NCI-H446 treated with DMSO at 0.1 percent for 48 hours (cell line): ENCODE results near the gene SLC44A2.
A peak's percentile ranks its signal among the peaks of the same experiment; 100 is the strongest.

Experiments used
- DNase-seq: peaks from one replicate; lab custom pipeline; 2025; lab: John Stamatoyannopoulos, UW

The SLC44A2 gene

DNA sequence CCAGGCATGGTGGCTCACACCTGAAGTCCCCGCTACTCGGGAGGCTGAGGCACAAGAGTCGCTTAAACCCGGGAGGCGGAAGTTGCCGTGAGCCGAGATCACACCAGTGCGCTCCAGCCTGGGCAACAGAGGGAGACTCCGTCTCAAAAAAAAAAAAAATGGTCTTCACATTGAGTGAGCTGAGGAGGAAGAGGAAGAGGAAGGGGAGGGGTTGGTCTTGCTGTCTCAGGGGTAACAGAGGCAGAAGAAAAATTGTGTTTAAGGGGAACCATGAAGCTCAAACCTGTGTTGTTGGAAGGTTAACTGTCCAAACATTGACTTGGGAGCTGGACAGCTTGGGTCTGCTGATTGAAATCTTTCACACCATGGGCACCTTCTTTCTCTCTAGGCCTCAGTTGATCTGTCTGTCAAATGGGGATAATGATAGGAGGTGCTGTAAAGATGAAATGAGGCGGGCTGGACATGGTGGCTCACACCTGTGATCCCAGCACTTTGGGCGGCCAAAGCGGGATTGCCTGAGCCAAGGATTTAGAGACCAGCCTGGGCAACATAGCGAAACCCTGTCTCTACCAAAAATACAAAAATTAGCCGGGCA is 9.8 kb upstream of the SLC44A2 start:
- DNase-seq: no peak

DNA sequence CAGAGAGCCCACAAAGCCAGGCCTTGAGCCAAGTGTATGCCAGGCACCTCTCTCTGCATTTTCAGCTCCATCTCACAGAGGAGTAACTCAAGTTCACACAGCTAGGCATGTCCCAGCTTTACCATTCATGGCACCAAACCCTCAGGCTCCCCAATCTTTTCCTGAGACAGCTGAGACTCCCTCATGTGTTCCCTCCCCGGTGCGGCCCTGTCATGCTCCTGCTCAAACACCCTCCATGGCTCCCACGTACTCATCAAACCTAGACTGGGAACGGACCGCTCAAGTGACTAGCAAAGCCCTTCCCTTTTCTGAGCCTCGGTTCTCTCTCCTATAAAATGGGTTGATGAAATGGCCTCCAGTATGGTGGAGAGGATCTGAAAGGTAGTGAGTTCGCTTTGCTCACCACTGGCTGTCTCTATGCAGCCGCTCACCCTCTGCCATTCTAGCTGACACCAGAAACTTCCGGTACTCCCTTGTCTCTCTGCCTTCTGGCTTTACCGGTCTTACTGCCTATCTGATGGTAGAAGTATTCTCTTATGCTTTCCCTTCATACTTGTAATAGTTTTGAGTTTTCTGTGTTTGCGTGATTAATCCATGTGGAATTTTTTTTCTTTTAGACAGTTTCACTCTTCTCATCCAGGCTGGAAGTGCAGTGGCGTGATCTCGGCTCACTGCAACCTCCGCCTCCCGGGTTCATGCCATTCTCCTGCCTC is 7.8 kb upstream of the SLC44A2 start:
- no peak for DNase-seq

DNA sequence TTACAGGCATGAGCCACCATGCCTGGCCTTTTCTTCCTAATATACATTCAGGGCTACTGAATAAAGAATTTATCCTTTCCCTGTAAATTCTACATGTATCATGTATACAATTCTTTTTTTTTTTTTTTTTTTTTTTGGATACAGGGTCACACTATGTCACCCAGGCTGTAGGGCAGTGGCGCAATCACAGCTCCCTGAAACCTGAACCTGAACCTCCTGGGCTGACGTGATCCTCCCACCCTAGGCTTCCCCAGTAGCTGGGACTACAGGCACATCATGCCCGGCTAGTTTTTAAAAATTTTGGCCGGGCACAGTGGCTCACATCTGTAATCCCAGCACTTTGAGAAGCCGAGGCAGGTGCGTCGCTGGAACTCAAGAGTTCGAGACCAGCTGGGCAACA is 6.5 kb upstream of the SLC44A2 start:
- no peak for DNase-seq

DNA sequence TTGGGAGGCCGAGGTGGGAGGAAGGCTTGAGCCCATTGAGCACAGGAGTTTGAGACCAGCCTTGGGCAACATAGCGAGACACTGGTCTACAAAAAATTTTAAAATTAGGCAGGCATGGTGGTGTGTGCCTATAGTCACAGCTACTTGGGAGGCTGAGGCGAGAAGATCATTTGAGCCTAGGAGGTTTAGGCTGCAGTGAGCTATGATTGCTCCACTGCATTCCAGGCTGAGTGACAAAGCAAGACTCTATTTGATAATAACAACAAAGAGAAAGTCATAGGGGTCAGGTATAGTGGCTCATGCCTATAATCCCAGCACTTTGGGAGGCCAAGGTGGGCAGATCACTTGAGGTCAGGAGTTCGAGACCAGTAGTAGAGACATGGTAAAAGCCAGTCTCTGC is 4.6 kb upstream of the SLC44A2 start:
- DNase-seq: no peak

DNA sequence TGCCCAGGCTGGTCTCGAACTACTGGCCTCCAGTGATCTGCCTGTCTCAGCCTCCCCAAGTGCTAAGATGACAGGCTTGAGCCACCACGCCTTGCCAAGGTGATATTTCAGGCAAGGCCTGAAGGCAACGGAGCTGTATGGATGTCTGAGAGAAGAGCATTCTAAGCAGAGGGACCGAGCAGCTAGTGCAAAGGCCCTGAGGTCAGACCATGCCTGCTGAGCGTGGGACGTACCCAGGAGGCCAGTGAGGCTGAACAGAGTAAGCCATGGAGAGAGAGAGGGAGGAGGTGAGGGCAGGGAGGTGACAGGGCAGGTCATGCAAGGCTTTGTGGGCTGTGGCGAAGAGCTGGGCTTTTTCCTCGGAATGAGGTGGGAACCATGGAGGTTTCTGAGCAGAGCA is 3.4 kb upstream of the SLC44A2 start:
- DNase-seq: no peak

DNA sequence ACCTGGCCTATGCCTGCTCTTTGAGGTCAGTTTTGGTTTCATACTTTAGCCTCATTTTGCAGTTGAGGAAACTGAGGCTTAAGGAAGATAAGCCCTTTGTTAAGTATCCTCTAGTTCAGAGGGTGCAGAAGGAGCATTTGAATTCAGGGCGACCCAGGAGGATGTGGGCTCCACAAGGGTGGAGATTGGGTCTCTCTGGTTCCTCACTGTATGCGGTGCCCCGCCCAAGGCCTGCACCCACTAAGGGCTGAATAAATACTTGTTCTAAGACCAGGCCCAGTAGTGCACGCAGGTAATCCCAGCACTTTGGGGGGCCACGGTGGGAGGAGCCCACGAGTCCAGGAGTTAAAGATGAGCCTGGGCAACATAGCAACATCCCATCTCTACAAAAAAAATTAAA is 768 bp upstream of the SLC44A2 start:
- no peak for DNase-seq

DNA sequence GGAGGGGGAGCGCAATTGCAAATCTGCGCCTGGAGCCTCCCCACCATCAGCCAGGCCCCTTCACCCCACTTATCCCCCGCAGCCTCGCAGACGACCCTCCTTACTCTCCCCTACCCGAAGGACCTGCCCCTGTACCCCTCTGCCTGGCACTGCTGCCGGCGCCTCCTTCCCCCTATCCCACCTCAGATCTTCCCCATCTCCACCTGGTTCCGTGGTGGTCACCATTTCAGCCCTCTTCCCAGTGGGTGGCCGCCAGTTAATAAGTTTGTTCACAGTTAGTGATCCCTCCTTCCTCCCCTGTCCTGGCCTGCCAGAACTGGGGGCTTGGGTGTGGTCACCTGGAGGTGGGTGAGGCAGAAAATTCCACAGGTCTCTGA is 397 bp downstream of the SLC44A2 start:
- no peak for DNase-seq

DNA sequence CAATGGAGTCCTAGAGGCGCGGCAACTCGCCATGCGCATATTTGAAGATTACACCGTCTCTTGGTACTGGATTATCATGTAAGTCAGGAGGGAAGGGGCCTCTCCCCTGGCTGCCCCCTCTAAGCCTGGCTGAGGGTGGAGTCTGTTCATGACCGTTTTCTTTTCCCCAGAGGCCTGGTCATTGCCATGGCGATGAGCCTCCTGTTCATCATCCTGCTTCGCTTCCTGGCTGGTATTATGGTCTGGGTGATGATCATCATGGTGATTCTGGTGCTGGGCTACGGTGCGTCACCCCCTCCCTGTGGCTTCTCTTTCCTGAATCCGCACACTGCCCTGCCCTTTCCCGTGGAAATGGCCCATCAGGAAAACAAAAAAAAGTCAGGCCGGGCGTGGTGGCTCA is 6.5 kb downstream of the SLC44A2 start:
- no peak for DNase-seq

DNA sequence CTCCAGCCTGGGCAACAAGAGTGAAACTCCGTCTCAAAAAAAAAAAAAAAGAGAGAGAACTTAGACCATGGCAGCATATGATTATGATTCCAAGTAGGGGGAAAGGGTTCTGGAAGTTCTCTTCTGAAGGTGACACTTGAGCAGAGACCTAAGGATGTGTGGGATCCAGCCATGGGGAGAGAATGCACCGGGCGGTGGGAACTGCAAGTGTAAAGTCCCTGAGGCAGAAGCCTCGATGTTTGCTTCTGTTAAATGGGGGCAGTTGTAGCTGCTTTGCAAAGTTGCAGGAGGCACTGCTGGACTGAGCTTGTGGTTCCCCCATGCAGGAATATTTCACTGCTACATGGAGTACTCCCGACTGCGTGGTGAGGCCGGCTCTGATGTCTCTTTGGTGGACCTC is 9.1 kb downstream of the SLC44A2 start:
- no peak for DNase-seq

DNA sequence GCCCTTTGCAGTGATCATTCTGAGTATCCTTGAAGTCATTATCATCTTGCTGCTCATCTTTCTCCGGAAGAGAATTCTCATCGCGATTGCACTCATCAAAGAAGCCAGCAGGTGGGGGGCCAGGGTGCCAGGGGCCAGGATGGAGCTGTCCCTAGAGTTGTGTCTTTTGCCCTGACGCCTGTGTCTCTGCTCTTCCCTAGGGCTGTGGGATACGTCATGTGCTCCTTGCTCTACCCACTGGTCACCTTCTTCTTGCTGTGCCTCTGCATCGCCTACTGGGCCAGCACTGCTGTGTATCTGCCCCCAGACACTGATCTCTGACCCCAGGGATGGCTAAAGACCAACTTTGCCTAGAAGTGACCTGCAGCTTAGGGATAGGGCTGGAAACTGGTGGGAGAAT is 9.6 kb downstream of the SLC44A2 start:
- no peak for DNase-seq

DNA sequence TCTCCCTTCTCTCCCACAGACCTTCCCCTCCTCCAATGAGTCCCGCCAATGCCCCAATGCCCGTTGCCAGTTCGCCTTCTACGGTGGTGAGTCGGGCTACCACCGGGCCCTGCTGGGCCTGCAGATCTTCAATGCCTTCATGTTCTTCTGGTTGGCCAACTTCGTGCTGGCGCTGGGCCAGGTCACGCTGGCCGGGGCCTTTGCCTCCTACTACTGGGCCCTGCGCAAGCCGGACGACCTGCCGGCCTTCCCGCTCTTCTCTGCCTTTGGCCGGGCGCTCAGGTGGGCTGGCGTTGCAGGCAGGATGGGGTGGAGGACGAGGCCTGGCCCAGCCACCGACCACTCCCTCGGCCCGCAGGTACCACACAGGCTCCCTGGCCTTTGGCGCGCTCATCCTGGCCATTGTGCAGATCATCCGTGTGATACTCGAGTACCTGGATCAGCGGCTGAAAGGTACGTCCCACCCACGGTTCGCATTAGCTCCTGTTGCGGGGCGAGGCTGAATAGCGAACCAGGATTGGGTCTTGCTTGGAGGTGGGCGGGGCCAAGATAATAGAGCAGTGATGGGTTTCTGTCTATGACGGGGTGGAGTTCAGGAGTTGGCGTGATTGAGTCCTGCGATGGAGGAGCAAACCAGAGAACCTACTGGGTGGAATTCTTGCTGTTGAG is 11.1 kb downstream of the SLC44A2 start:
- DNase-seq: no peak

DNA sequence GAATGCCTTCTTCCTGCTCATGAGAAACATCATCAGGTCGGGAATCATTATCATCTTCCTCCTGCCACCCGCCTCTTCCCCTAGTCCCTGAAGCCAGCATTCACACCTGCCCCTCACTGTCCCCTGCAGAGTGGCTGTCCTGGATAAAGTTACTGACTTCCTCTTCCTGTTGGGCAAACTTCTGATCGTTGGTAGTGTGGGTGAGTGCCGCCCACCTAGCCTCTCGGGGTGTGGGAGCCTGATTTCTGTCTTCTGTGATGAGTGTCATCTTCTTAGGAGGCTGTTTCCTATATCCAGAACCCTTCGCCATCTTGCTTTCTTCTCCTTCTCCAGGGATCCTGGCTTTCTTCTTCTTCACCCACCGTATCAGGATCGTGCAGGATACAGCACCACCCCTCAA is 12.5 kb downstream of the SLC44A2 start:
- no peak for DNase-seq

DNA sequence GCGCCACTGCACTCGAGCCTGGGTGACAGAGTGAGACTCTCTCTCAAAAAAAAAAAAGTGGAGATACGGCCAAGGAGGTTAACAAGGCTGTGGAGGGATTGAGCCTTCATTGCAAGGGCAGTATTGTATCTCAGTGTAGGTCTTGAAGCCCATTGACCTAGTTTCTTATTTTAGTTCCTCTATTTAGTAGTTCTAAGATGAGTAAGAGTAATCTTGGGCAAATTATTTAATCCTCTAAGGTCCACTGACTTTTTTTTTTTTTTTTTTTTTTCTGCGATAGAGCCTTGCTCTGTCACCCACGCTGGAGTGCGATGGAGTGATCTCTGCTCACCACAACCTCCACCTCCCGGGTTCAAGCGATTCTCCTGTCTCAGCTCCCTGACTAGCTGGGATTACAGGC is 14.5 kb downstream of the SLC44A2 start:
- DNase-seq: no peak

DNA sequence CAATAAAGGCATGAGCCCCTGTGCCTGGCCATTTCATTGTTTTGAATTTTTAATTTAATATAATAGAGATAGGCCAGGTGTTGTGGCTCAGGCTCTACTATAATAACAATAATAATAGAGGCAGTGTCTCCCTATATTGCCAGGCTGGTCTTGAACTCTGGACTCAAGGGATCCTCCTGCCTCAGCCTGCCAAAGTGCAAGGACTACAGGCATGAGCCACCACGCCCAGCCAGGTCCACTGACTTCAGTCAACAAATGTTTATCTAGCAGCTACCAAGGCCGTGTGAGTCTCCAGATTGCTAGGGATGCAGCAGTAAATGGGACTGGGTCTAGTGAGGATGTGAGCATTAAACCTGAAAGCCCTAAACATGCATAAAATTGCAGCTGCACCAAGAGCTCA is 15.0 kb downstream of the SLC44A2 start:
- DNase-seq: no peak

DNA sequence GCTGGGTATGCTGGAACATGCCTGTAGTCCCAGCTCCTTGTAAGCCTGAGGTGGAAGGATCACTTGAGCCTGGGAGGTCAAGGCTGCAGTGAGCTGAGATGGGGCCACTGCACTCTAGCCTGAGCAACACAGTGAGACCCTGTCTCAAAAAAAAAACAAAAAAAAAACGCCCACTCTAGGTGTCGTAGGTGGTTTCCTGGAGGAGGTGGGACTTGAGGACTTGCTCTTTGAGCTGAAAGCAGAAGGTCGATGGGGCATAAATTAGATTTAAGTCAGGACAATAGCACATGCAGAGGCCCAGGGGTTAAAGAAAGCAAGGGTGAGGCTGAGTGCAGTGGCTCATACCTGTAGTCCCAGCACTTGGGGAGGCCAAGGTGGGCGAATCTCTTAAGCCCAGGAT is 15.9 kb downstream of the SLC44A2 start:
- DNase-seq: no peak

DNA sequence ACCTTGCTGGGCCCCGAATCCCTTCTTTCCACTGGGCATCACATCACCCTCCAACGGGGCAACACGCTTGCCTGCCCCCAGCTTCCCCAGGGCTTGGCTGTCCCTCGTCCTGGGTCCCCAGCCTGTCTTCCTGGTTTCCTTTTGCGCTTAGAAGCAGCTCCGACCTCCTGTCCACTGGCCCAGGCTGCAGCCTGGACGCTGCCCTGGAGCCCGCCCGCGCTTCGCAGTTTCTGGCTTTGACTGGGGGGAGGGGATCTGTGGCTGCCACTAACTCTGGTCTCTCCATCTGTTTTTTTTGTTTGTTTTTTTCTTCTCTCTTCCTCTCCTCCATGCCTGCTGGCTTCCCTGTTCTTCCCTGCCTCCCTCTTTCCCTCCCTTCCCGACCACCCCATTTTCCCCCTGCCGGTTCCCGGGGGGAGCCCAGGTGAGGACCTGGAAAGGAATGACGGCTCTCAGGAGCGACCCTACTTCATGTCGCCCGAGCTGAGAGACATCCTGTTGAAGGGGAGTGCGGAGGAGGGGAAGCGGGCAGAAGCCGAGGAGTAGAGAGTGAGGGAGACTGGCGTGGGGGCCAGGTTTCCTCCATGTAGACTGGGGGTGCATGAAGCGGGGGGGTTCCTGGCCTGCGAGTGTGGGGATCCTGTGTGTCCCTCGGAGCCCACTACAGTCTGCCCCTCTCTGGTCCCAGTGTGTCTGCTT is 17.3 kb downstream of the SLC44A2 start:
- DNase-seq: no peak

DNA sequence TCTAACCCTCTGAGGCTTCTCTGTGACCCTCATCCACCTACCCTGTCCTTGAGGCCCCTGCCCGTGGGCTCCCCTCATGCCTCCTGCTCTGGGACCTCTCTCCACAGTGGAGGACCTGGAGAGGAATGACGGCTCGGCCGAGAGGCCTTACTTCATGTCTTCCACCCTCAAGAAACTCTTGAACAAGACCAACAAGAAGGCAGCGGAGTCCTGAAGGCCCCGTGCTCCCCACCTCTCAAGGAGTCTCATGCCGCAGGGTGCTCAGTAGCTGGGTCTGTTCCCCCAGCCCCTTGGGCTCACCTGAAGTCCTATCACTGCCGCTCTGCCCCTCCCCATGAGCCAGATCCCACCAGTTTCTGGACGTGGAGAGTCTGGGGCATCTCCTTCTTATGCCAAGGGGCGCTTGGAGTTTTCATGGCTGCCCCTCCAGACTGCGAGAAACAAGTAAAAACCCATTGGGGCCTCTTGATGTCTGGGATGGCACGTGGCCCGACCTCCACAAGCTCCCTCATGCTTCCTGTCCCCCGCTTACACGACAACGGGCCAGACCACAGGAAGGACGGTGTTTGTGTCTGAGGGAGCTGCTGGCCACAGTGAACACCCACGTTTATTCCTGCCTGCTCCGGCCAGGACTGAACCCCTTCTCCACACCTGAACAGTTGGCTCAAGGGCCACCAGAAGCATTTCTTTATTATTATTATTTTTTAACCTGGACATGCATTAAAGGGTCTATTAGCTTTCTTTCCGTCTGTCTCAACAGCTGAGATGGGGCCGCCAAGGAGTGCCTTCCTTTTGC is 18.0 kb downstream of the SLC44A2 start:
- DNase-seq: no peak

DNA sequence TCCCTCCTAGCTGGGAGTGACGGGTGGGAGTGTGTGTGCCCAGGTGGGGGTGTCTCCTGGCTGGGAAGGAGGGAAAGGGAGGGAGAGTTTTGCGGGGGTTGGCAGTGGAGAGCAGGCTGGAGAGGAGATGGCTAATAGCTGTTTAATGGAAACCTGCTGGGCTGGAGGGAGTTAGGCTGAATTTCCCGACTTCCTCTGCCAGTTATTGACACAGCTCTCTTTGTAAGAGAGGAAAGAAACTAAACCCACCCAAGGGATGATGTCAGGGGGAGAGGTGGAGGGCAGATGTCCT is 18.6 kb downstream of the SLC44A2 start:
- DNase-seq: no peak

DNA sequence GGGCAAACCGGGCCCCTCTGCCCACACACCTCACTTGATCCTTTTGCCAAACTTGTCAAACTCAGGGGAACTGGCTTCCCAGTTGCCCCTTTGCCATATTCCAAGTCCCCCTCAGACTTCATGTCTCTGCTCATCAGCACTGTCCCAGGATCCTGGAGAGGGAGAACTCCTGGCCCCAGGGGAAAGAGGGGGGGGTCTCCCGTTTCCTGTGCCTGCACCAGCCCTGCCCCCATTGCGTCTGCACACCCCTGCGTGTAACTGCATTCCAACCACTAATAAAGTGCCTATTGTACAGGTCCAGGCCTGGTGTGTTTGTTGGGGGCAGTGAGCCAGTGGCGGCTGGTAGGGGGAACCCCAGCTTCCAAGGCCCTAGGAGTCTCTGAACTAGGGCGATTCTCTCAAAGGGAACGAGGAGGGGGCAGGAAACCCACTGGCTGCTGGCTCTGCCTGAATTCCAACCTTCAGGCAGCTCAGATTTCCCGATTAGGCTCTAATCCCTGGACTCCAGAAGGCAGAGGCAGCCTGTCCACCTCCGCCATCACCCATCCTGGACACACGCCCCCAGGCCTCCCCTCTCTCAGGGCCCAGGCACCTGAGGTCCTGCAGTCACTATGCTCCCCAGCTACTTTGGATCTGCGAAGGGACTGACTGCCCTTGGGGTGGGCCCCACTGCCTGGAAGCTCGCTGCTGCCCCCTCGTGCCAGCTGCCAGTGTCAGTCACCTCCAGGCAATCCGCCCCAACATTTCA is 19.1 kb downstream of the SLC44A2 start:
- DNase-seq: peak; percentile 35

DNA sequence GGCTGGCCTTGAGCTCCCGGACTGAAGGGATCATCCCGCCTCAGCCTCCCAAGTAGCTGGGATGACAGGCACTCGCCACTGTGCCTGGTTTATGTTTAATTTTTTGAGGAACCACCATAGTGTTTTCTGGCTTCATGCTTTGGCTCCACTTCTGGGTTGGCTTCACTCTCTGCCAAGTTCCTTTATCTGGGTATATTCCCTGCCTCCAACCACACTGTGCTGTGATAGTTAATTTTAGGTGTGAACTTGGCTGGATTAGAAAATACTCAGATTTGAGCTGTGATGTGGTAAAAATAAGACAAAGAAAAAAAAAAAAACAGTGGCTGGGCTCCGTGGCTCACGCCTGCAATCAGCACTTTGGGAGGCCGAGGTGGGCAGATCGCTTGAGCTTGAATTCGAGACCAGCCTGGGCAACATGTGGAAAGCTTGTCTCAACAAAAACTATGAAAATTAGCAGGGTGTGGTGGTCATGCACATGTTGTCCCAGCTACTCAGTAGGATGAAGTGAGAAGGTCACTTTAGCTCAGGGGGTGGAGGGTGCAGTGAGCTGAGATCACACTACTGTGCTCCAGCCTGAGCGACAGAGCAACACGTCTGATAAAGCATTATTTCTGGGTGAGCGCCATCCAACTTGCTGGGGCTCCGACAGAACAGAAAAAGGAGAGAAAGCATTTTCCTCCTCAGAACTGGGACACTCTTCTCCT is 21.3 kb downstream of the SLC44A2 start:
- no peak for DNase-seq

DNA sequence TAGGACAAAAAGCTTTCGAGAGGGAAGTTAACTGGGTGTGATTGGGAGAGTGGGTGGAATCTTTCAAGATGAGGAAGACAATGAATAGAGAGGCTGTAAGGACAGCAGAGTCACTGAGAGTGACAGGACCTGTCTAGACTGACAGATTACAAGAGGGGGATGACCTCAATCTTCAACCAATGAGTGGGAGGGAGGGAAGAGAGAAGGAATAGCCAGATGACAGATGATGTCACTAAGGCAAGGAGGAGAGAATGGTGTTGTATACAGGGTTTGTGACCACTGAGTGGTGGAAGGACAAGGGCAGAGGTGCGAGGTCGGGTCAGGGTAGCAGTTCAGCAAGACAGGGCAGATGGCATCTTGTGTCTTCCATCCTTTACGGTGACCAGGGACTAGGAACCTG is 23.0 kb downstream of the SLC44A2 start:
- no peak for DNase-seq
